ENCODE data around the gene ATG13. TPM values are rescaled to one million over a fixed set of nuclear protein-coding genes. Genes with fewer than 3 reads are reported as not detected.

Gene ATG13
- polyA plus RNA-seq, 1 donor from 2014 or later, result 21.1 TPM

- H3K4me3 ChIP-seq (ENCODE audit: low read length), result no peak overlapping the region
- no peaks in the 10 kb centered on the region for H3K9me3 ChIP-seq (ENCODE audit: low read length)
- no peak overlapping the region for H3K4me2 ChIP-seq (ENCODE audit: low read length)
- TF ChIP-seq MXI1 (conservative IDR thresholded peaks at IDR 0.05; ENCODE audit: poor library complexity, severe bottlenecking) (no peak), RAD21 (conservative IDR thresholded peaks at IDR 0.05) (no peak), TAF1 (IDR thresholded peaks at IDR 0.05; ENCODE audit: low read depth) (no peak), POLR2AphosphoS5 (IDR thresholded peaks at IDR 0.05) (no peak), EZH2 (IDR thresholded peaks at IDR 0.05; ENCODE audit: borderline replicate concordance, insufficient read depth, low read length, poor library complexity, severe bottlenecking) (no peak)
- TF ChIP-seq, protein P1, sequence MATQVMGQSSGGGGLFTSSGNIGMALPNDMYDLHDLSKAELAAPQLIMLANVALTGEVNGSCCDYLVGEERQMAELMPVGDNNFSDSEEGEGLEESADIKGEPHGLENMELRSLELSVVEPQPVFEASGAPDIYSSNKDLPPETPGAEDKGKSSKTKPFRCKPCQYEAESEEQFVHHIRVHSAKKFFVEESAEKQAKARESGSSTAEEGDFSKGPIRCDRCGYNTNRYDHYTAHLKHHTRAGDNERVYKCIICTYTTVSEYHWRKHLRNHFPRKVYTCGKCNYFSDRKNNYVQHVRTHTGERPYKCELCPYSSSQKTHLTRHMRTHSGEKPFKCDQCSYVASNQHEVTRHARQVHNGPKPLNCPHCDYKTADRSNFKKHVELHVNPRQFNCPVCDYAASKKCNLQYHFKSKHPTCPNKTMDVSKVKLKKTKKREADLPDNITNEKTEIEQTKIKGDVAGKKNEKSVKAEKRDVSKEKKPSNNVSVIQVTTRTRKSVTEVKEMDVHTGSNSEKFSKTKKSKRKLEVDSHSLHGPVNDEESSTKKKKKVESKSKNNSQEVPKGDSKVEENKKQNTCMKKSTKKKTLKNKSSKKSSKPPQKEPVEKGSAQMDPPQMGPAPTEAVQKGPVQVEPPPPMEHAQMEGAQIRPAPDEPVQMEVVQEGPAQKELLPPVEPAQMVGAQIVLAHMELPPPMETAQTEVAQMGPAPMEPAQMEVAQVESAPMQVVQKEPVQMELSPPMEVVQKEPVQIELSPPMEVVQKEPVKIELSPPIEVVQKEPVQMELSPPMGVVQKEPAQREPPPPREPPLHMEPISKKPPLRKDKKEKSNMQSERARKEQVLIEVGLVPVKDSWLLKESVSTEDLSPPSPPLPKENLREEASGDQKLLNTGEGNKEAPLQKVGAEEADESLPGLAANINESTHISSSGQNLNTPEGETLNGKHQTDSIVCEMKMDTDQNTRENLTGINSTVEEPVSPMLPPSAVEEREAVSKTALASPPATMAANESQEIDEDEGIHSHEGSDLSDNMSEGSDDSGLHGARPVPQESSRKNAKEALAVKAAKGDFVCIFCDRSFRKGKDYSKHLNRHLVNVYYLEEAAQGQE (IDR thresholded peaks at IDR 0.05; ENCODE audit: borderline replicate concordance), result no peak
- no peaks in the 10 kb centered on the region for H3K36me3 ChIP-seq (ENCODE audit: insufficient read depth, low read length)
- H3F3A ChIP-seq (ENCODE audit: insufficient read depth, low read length, poor library complexity, severe bottlenecking), result no peaks in the 10 kb centered on the region
- no peak overlapping the region for H2AFZ ChIP-seq (ENCODE audit: low read depth, low read length)
- H4K20me1 ChIP-seq (ENCODE audit: insufficient read depth), result no peaks in the 10 kb centered on the region
- no peaks in the 10 kb centered on the region for H3K27me3 ChIP-seq (ENCODE audit: insufficient read depth, low read depth, low read length)
- H3K79me2 ChIP-seq (replicated peaks; ENCODE audit: insufficient read depth, low read length), result no peaks in the 10 kb centered on the region
- H3K9me2 ChIP-seq (ENCODE audit: insufficient read depth, low read length), result no peaks in the 10 kb centered on the region
- no peak overlapping the region for H3K27ac ChIP-seq (ENCODE audit: low read length)
- H3K9ac ChIP-seq (ENCODE audit: low read length), result no peak overlapping the region
Measured at GRCh38 chr11:46643986-46644385, 26.6 kb downstream of the ATG13 start.

- Histone ChIP-seq H3K9me3 (ENCODE audit: low read length) (no peaks in the 10 kb centered on the region), H3K4me2 (ENCODE audit: low read length) (no peak overlapping the region), H2AFZ (ENCODE audit: low read depth, low read length) (no peak overlapping the region), H3K79me2 (replicated peaks; ENCODE audit: insufficient read depth, low read length) (no peaks in the 10 kb centered on the region), H3K27me3 (ENCODE audit: insufficient read depth, low read depth, low read length) (no peaks in the 10 kb centered on the region), H3F3A (ENCODE audit: insufficient read depth, low read length, poor library complexity, severe bottlenecking) (no peaks in the 10 kb centered on the region), H3K36me3 (ENCODE audit: insufficient read depth, low read length) (peaks cover 5% of the 10 kb centered on the region), H3K9ac (ENCODE audit: low read length) (no peak overlapping the region), H3K4me3 (ENCODE audit: low read length) (no peak overlapping the region), H3K27ac (ENCODE audit: low read length) (no peak overlapping the region), H4K20me1 (ENCODE audit: insufficient read depth) (no peaks in the 10 kb centered on the region), H3K9me2 (ENCODE audit: insufficient read depth, low read length) (no peaks in the 10 kb centered on the region)
- TF ChIP-seq EP300 (conservative IDR thresholded peaks at IDR 0.05; ENCODE audit: poor library complexity, severe bottlenecking) (no peak), TAF1 (IDR thresholded peaks at IDR 0.05; ENCODE audit: low read depth) (no peak), MXI1 (conservative IDR thresholded peaks at IDR 0.05; ENCODE audit: poor library complexity, severe bottlenecking) (no peak), EZH2 (IDR thresholded peaks at IDR 0.05; ENCODE audit: borderline replicate concordance, insufficient read depth, low read length, poor library complexity, severe bottlenecking) (no peak), SMC3 (conservative IDR thresholded peaks at IDR 0.05; ENCODE audit: poor library complexity) (no peak), POLR2AphosphoS5 (IDR thresholded peaks at IDR 0.05) (no peak)
- TF ChIP-seq, protein P1 (IDR thresholded peaks at IDR 0.05; ENCODE audit: borderline replicate concordance), result no peak
- TF ChIP-seq, protein P2, sequence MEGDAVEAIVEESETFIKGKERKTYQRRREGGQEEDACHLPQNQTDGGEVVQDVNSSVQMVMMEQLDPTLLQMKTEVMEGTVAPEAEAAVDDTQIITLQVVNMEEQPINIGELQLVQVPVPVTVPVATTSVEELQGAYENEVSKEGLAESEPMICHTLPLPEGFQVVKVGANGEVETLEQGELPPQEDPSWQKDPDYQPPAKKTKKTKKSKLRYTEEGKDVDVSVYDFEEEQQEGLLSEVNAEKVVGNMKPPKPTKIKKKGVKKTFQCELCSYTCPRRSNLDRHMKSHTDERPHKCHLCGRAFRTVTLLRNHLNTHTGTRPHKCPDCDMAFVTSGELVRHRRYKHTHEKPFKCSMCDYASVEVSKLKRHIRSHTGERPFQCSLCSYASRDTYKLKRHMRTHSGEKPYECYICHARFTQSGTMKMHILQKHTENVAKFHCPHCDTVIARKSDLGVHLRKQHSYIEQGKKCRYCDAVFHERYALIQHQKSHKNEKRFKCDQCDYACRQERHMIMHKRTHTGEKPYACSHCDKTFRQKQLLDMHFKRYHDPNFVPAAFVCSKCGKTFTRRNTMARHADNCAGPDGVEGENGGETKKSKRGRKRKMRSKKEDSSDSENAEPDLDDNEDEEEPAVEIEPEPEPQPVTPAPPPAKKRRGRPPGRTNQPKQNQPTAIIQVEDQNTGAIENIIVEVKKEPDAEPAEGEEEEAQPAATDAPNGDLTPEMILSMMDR (IDR thresholded peaks at IDR 0.05; ENCODE audit: poor library complexity, severe bottlenecking), result no peak
Measured at GRCh38 chr11:46649180-46649738, 31.9 kb downstream of the ATG13 start.
